ENCODE data around the gene MRPL33.

- TF ChIP-seq REST (IDR thresholded peaks at IDR 0.05; ENCODE audit: borderline replicate concordance) (no peak), CTCF (IDR thresholded peaks at IDR 0.05; ENCODE audit: poor library complexity, severe bottlenecking) (no peak), EZH2 (IDR thresholded peaks at IDR 0.05; ENCODE audit: borderline replicate concordance, insufficient read depth, low read length, poor library complexity, severe bottlenecking) (no peak), EP300 (conservative IDR thresholded peaks at IDR 0.05; ENCODE audit: poor library complexity, severe bottlenecking) (no peak), MXI1 (conservative IDR thresholded peaks at IDR 0.05; ENCODE audit: poor library complexity, severe bottlenecking) (no peak), SMC3 (conservative IDR thresholded peaks at IDR 0.05; ENCODE audit: poor library complexity) (no peak), RAD21 (conservative IDR thresholded peaks at IDR 0.05) (no peak), POLR2AphosphoS5 (IDR thresholded peaks at IDR 0.05) (no peak)
Observed at GRCh38 chr2:27807476-27807875, 36.0 kb downstream of the MRPL33 start.

Measured in neural cell (in vitro differentiated cells).